ENCODE results near the gene G6PC1.

- peak; percentile 47 for TF ChIP-seq CCAR2 (optimal IDR thresholded peaks at IDR 0.05; ENCODE audit: low read depth, low read length)
- TF ChIP-seq CTCF (CRISPR knock-in tag; IDR thresholded peaks at IDR 0.05), result peak; percentile 33; the same call in 1 of the 2 replicates
- TF ChIP-seq ZNF660 (CRISPR knock-in tag; IDR thresholded peaks at IDR 0.05; ENCODE audit: borderline replicate concordance, low read depth), result no peak
- TF ChIP-seq ZNF672 (CRISPR knock-in tag; IDR thresholded peaks at IDR 0.05), result no peak
- TF ChIP-seq EZH2 (conservative IDR thresholded peaks at IDR 0.05; ENCODE audit: low read depth, low read length), result no peak
- no peak for TF ChIP-seq ZFP36 (IDR thresholded peaks at IDR 0.05; ENCODE audit: borderline replicate concordance, low read depth, low read length, partially characterized antibody)
- no peak for TF ChIP-seq RFX5 (IDR thresholded peaks at IDR 0.05; ENCODE audit: low read depth, low read length)
- TF ChIP-seq NONO (IDR thresholded peaks at IDR 0.05), result no peak
- peak; percentile 56 for TF ChIP-seq NONO (CRISPR knock-in tag; conservative IDR thresholded peaks at IDR 0.05)
- TF ChIP-seq POLR2A (IDR thresholded peaks at IDR 0.05; ENCODE audit: insufficient read depth in 1 of 2, low read depth in 2 of 2, low read length in 2 of 2), result peak in 1 of 2 experiments; percentile 45; a peak in 1 of 4 replicates
- 0 out of 2 replicates have a peak, but pooled peaks have one; percentile 50 for TF ChIP-seq ZNF24 (IDR thresholded peaks at IDR 0.05)
These were observed 46.4 kb upstream of the G6PC1 start for GRCh38 chr17:42853968-42854790.

All from HepG2 (cell line).